Measurements from ENCODE around the gene TRUB2. TPM values are rescaled to one million over a fixed set of nuclear protein-coding genes. Genes with fewer than 3 reads are reported as not detected.
A peak's percentile ranks its signal among the peaks of the same experiment; 100 is the strongest.

Gene TRUB2
- total and polyA plus RNA-seq, 2 of the 13 experiments (the other 11 are each of a cell fraction or from before 2014, with no cell fraction given), result 22.3 to 41.2 TPM

DNA sequence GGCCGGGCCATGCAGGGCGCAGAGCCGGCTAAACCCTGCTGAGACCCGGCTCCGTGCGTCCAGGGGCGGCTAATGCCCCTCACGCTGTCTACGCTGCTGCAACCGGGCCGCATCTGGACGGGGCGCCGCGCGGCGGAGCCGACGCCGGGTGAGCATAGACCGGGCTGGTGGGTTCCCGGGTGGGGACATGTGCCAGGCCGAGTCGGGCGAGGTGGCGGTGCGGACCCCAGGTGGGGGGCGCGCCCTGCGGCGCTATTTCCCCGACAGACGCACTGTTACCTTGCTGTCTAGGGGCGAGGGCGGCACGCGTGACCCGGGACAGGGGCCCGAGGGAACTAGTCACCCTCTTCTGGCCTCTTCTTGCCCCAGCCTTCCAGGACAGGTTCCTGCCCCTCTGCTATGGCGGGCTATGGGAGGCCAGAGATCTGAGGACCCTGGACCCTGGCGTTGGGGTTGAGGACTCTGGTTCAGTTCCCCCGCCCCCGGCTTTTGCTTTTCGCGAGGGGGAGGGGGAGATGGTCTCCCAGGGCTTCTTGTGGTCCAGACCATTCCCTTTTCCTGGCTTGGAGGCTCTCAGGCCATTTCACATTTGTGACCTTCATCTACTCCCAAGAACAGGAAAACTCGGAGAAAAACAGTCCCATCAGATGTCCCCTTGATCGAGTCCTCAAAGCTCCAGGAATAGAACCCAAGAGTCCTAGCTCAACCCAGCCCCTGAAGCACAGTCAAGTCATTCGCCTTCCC, 18.6 kb upstream of the TRUB2 start (continued):
- TF ChIP-seq, protein P1, sequence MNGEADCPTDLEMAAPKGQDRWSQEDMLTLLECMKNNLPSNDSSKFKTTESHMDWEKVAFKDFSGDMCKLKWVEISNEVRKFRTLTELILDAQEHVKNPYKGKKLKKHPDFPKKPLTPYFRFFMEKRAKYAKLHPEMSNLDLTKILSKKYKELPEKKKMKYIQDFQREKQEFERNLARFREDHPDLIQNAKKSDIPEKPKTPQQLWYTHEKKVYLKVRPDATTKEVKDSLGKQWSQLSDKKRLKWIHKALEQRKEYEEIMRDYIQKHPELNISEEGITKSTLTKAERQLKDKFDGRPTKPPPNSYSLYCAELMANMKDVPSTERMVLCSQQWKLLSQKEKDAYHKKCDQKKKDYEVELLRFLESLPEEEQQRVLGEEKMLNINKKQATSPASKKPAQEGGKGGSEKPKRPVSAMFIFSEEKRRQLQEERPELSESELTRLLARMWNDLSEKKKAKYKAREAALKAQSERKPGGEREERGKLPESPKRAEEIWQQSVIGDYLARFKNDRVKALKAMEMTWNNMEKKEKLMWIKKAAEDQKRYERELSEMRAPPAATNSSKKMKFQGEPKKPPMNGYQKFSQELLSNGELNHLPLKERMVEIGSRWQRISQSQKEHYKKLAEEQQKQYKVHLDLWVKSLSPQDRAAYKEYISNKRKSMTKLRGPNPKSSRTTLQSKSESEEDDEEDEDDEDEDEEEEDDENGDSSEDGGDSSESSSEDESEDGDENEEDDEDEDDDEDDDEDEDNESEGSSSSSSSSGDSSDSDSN (CRISPR knock-in tag; IDR thresholded peaks at IDR 0.05), result no peak; the same call in 1 of the 2 replicates
- TF ChIP-seq TBX3 (IDR thresholded peaks at IDR 0.05; ENCODE audit: borderline replicate concordance) (no peak), ZNF550 (CRISPR knock-in tag; IDR thresholded peaks at IDR 0.05; ENCODE audit: borderline replicate concordance) (no peak), KLF13 (CRISPR knock-in tag; IDR thresholded peaks at IDR 0.05) (no peak), NFIC (IDR thresholded peaks at IDR 0.05; ENCODE audit: low read length) (no peak), ETV5 (CRISPR knock-in tag; IDR thresholded peaks at IDR 0.05; ENCODE audit: borderline replicate concordance) (no peak), SMARCC2 (IDR thresholded peaks at IDR 0.05) (no peak), SP4 (CRISPR knock-in tag; IDR thresholded peaks at IDR 0.05) (0 out of 2 replicates have a peak, but pooled peaks have one; percentile 6), ZBTB21 (CRISPR knock-in tag; IDR thresholded peaks at IDR 0.05) (no peak), ZBTB1 (CRISPR knock-in tag; IDR thresholded peaks at IDR 0.05; ENCODE audit: borderline replicate concordance) (no peak), RXRA (CRISPR knock-in tag; IDR thresholded peaks at IDR 0.05) (peak; percentile 18; the same call in 1 of the 2 replicates), MLLT10 (CRISPR knock-in tag; IDR thresholded peaks at IDR 0.05) (no peak), STAT5B (CRISPR knock-in tag; IDR thresholded peaks at IDR 0.05) (no peak), CAMTA2 (CRISPR knock-in tag; IDR thresholded peaks at IDR 0.05; ENCODE audit: borderline replicate concordance) (no peak), AGO2 (optimal IDR thresholded peaks at IDR 0.05; ENCODE audit: low read depth, low read length) (peak; percentile 27), RAD21 (CRISPR knock-in tag; IDR thresholded peaks at IDR 0.05) (0 out of 2 replicates have a peak, but pooled peaks have one; percentile 8), NFATC3 (CRISPR knock-in tag; IDR thresholded peaks at IDR 0.05) (no peak; the same call in 1 of the 2 replicates), TARDBP (CRISPR knock-in tag; IDR thresholded peaks at IDR 0.05) (no peak), MIER3 (CRISPR knock-in tag; IDR thresholded peaks at IDR 0.05; ENCODE audit: borderline replicate concordance) (no peak), ZNF615 (CRISPR knock-in tag; IDR thresholded peaks at IDR 0.05; ENCODE audit: borderline replicate concordance) (no peak)
- TF ChIP-seq, protein P2, sequence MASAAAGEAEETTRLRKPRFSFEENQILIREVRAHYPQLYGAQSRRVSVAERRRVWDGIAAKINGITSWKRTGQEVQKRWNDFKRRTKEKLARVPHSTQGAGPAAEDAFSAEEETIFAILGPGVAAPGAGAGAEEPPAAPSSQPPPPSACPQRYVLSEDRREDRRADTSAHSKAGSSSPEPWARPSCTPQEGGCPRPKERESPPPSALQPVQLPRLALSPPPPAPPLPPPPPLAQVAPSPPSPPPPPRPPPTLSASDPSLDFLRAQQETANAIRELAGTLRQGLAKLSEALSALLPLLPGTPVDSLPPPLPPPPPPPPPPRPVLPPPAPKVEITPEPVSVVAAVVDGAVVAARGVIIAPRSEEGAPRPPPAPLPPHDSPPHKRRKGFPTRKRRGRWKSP (CRISPR knock-in tag; IDR thresholded peaks at IDR 0.05), result peak; percentile 29; the same call in 1 of the 2 replicates
- TF ChIP-seq, protein P3, sequence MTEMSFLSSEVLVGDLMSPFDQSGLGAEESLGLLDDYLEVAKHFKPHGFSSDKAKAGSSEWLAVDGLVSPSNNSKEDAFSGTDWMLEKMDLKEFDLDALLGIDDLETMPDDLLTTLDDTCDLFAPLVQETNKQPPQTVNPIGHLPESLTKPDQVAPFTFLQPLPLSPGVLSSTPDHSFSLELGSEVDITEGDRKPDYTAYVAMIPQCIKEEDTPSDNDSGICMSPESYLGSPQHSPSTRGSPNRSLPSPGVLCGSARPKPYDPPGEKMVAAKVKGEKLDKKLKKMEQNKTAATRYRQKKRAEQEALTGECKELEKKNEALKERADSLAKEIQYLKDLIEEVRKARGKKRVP (CRISPR knock-in tag; IDR thresholded peaks at IDR 0.05), result 0 out of 4 replicates have a peak, but pooled peaks of 1 of the 2 experiments have one; percentile 27
- TF ChIP-seq, protein P4, sequence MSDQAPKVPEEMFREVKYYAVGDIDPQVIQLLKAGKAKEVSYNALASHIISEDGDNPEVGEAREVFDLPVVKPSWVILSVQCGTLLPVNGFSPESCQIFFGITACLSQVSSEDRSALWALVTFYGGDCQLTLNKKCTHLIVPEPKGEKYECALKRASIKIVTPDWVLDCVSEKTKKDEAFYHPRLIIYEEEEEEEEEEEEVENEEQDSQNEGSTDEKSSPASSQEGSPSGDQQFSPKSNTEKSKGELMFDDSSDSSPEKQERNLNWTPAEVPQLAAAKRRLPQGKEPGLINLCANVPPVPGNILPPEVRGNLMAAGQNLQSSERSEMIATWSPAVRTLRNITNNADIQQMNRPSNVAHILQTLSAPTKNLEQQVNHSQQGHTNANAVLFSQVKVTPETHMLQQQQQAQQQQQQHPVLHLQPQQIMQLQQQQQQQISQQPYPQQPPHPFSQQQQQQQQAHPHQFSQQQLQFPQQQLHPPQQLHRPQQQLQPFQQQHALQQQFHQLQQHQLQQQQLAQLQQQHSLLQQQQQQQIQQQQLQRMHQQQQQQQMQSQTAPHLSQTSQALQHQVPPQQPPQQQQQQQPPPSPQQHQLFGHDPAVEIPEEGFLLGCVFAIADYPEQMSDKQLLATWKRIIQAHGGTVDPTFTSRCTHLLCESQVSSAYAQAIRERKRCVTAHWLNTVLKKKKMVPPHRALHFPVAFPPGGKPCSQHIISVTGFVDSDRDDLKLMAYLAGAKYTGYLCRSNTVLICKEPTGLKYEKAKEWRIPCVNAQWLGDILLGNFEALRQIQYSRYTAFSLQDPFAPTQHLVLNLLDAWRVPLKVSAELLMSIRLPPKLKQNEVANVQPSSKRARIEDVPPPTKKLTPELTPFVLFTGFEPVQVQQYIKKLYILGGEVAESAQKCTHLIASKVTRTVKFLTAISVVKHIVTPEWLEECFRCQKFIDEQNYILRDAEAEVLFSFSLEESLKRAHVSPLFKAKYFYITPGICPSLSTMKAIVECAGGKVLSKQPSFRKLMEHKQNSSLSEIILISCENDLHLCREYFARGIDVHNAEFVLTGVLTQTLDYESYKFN (CRISPR knock-in tag; conservative IDR thresholded peaks at IDR 0.05), result 0 out of 2 replicates have a peak, but pooled peaks have one; percentile 17
